Skeletal muscle tissue (tissue), 4 donors: ENCODE measurements around the gene FAM9A. TPM values are rescaled to one million over a fixed set of nuclear protein-coding genes. Genes with fewer than 3 reads are reported as not detected.

Source experiments
- H3K27ac ChIP-seq: one replicate; pipeline ENCODE4 v1.7.0; 2013; ENCODE audit warnings: mild to moderate bottlenecking, low read depth, low read length, inconsistent platforms
- H3K27me3 ChIP-seq, 3 donors: one replicate each; pipeline ENCODE4 v1.7.0; 2013; ENCODE audit warnings: low read length in 3 of 3; ENCODE audit not compliant: control insufficient read depth in 3 of 3, insufficient read depth in 3 of 3
- H3K36me3 ChIP-seq, 3 donors: one replicate each; pipeline ENCODE4 v1.7.0; 2013; ENCODE audit warnings: low read length in 3 of 3; ENCODE audit not compliant: control insufficient read depth in 3 of 3, insufficient read depth in 3 of 3
- H3K4me1 ChIP-seq, 3 donors: one replicate each; pipeline ENCODE4 v1.7.0; 2013; ENCODE audit warnings: low read length in 3 of 3, mild to moderate bottlenecking in 3 of 3; ENCODE audit not compliant: control insufficient read depth in 3 of 3, insufficient read depth in 3 of 3
- H3K4me3 ChIP-seq, 3 donors: one replicate each; pipeline ENCODE4 v1.7.0; 2013; ENCODE audit warnings: low read length in 3 of 3
- H3K9ac ChIP-seq, 3 donors: one replicate each; pipeline ENCODE4 v1.7.0; 2013; ENCODE audit warnings: low read length in 3 of 3, mild to moderate bottlenecking in 3 of 3, moderate library complexity in 2 of 3, low read depth in 1 of 3
- H3K9me3 ChIP-seq, 3 donors: one replicate each; pipeline ENCODE4 v1.7.0; 2013; ENCODE audit warnings: low read length in 3 of 3; ENCODE audit not compliant: control insufficient read depth in 3 of 3
- total RNA-seq: library from RNA; depleted of rRNA; stranded (reverse); fragments of >200 nt; gene quantifications from one replicate; pipeline ENCODE4 v1.2.3, GENCODE V29; 2014
- donor health status: Osteomylitis.

The FAM9A gene
- total RNA-seq, 1 donor from 2014 or later: not detected

DNA sequence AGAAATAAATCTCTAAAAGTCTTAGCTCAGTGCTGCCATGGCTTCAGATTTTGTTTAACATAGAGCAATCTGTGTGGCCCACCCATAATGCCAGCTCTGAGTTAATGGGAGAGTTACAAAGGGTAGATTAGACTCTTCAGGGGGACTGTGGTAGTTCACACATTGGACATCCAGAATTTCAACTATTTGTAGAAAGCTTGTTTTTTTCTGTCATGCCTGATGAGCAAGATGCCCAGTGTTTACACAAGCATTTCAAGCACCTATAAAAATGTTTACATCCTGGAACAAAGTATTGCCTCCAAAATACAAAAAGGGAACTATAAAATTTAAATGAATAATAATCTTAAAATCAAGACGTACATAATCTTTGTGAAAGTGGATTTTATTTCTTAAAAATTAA is 43.0 kb upstream of the FAM9A start:
- peaks cover 0 to 5% (median 2%) of the 10 kb centered on the region in 3 donors for H3K27me3 ChIP-seq
- H3K4me1 ChIP-seq: no peaks in the 10 kb centered on the region
- H3K27ac ChIP-seq: no peak overlapping the region
- H3K9ac ChIP-seq: no peak overlapping the region
- H3K9me3 ChIP-seq: no peaks in the 10 kb centered on the region
- no peak overlapping the region for H3K4me3 ChIP-seq
- H3K36me3 ChIP-seq: no peaks in the 10 kb centered on the region

GRCh38 chrX:8841911-8842310 is 40.7 kb upstream of the FAM9A start:
- Histone ChIP-seq H3K9ac (no peak overlapping the region), H3K4me1 (no peaks in the 10 kb centered on the region), H3K4me3 (no peak overlapping the region), H3K27ac (no peak overlapping the region), H3K36me3 (no peaks in the 10 kb centered on the region), H3K9me3 (no peaks in the 10 kb centered on the region), H3K27me3 (peaks cover 0 to 5% (median 4%) of the 10 kb centered on the region in 3 donors)

DNA sequence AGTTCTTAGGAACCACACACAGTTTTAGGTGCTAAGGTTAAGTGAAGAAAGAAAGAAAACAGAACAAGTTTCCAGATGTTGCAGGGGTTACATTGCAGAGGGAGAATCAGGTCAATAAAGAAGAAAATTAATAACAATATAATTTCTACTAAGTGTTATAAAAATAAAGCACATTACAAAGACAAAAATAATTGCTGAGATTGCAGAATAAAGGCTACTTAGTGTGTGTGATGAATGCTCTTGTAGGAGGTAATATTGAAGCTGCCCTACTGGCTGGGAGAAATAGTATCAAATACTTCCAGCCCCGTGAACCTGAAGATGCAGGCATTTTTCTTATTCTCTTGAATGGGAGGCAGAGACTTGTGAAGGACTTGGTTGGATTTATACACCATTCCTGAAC is 33.2 kb upstream of the FAM9A start:
- Histone ChIP-seq H3K9ac (no peak overlapping the region), H3K9me3 (no peaks in the 10 kb centered on the region), H3K27ac (no peak overlapping the region), H3K4me3 (no peak overlapping the region), H3K36me3 (no peaks in the 10 kb centered on the region), H3K4me1 (no peaks in the 10 kb centered on the region), H3K27me3 (peaks cover 0 to 2% (median 0%) of the 10 kb centered on the region in 3 donors)

- Histone ChIP-seq H3K4me3 (no peak overlapping the region), H3K9ac (no peak overlapping the region), H3K4me1 (no peaks in the 10 kb centered on the region), H3K27me3 (peaks cover 0 to under 1% (median 0%) of the 10 kb centered on the region in 3 donors), H3K27ac (no peak overlapping the region), H3K9me3 (no peaks in the 10 kb centered on the region), H3K36me3 (no peaks in the 10 kb centered on the region)
Observed at GRCh38 chrX:8832582-8833378, 31.6 kb upstream of the FAM9A start.

DNA sequence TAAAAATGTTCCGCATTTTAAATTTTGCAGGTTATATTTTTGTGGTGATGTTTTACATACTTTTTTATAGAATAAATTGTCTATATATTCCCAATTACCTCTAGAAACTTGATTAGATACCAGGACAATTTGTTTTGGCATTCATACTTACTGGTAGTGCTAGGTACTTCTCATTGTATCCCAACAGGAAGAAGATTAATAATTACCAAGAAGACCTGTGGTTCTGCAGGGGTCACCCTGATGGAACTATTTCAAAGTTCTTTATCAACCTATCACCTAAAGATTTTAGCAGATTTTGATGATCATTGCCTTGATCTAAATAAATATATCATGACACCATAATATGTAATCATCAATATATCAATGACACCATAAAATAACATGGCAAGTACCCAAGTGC is 22.5 kb upstream of the FAM9A start:
- no peak overlapping the region for H3K4me3 ChIP-seq
- H3K27me3 ChIP-seq: peaks cover 0 to 5% (median 0%) of the 10 kb centered on the region in 3 donors
- H3K9me3 ChIP-seq: no peaks in the 10 kb centered on the region
- no peaks in the 10 kb centered on the region for H3K4me1 ChIP-seq
- no peak overlapping the region for H3K9ac ChIP-seq
- H3K36me3 ChIP-seq: no peaks in the 10 kb centered on the region
- H3K27ac ChIP-seq: no peak overlapping the region

DNA sequence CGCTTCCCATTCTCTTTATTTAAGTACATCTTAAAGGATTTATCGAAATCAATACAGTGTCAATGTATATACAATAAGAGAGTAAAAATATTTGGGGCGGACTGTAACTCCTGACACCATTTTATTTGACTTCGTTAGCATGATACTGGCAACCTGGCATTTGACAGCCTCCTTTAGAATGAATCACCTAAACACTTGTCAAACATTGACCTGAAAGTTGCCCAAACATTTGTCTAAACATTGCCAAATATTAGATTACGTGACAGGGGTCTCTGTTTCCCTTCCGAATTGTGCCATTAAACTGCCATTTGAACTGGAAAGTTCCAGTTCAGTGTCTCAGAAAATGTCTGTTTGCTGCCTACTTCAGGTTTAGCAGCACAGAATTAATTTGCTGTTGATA is 20.8 kb upstream of the FAM9A start:
- H3K4me1 ChIP-seq: no peaks in the 10 kb centered on the region
- H3K27ac ChIP-seq: no peak overlapping the region
- no peaks in the 10 kb centered on the region for H3K36me3 ChIP-seq
- H3K9ac ChIP-seq: no peak overlapping the region
- no peaks in the 10 kb centered on the region for H3K9me3 ChIP-seq
- H3K4me3 ChIP-seq: no peak overlapping the region
- H3K27me3 ChIP-seq: peaks cover 0 to 5% (median 0%) of the 10 kb centered on the region in 3 donors

DNA sequence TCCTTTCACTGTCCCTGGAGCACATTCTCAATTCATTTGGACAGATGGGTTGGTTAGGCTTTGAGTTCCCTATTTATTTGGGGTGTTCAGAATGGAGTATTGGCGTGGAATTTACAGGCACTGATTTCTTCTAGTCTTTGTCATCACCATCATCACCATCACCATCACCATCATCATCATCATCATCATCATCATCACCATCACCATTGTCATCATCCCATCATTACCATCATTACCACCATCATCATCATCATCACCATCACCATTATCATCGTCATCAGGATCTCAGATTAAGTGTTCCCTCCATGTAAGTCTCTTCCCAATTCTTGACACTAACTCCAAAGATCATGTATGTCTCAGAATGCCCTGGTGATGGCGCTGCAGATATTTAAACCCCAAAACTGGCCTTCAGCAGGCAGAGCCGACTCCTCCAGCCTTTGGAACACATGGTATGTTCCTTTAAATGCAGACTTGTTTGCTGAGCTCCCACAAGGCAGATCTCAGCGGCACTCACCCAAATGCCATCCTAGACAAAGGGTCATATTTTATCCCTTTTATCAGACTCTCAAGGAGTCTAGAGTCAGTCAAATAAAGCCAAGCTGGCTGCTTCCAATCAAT is 19.8 kb upstream of the FAM9A start:
- no peak overlapping the region for H3K9ac ChIP-seq
- peaks cover 0 to 5% (median 0%) of the 10 kb centered on the region in 3 donors for H3K27me3 ChIP-seq
- H3K27ac ChIP-seq: no peak overlapping the region
- H3K36me3 ChIP-seq: no peaks in the 10 kb centered on the region
- no peaks in the 10 kb centered on the region for H3K9me3 ChIP-seq
- no peaks in the 10 kb centered on the region for H3K4me1 ChIP-seq
- no peak overlapping the region for H3K4me3 ChIP-seq

DNA sequence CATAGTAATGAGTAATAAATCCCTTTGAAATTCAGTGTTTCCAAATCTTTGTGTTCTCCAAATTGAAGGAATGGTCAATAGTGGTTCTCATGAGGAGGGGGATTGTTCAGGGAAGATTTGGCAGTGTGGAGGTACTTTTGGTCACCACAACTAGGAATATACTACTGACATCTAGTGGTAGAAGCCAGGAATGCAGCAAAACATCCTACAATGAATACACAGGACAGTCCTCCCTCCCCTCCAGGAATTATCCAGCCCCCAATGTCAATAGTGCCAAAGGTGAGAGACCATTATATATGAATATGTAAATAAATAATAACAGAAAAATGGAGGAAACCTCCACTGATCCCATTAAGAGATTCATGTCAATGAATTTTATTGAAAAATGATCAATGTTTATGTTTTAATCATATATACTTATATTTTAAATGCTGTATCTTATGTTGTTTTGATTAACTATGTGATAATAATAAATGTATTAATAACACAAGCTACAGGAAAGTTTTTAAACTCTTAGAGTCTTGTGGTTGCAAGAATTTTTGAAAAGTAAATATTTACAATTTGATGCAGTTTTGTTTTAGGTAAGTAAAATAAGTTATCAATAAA is 14.4 kb upstream of the FAM9A start:
- no peak overlapping the region for H3K4me3 ChIP-seq
- H3K9me3 ChIP-seq: no peaks in the 10 kb centered on the region

GRCh38 chrX:8813036-8813435 is 11.9 kb upstream of the FAM9A start:
- no peaks in the 10 kb centered on the region for H3K4me1 ChIP-seq
- no peaks in the 10 kb centered on the region for H3K27me3 ChIP-seq
- H3K27ac ChIP-seq: no peak overlapping the region
- no peaks in the 10 kb centered on the region for H3K36me3 ChIP-seq
- no peak overlapping the region for H3K9ac ChIP-seq
- no peak overlapping the region for H3K4me3 ChIP-seq
- H3K9me3 ChIP-seq: no peaks in the 10 kb centered on the region

More for the DNA sequence above, 14.4 kb upstream of the FAM9A start:
- no peaks in the 10 kb centered on the region for H3K36me3 ChIP-seq
- H3K27ac ChIP-seq: no peak overlapping the region
- H3K9ac ChIP-seq: no peak overlapping the region
- H3K4me1 ChIP-seq: no peaks in the 10 kb centered on the region
- H3K27me3 ChIP-seq: no peaks in the 10 kb centered on the region

GRCh38 chrX:8811611-8812010 is 10.4 kb upstream of the FAM9A start:
- Histone ChIP-seq H3K9ac (no peak overlapping the region), H3K36me3 (no peaks in the 10 kb centered on the region), H3K27me3 (no peaks in the 10 kb centered on the region), H3K4me1 (no peaks in the 10 kb centered on the region), H3K27ac (no peak overlapping the region), H3K4me3 (no peak overlapping the region), H3K9me3 (no peaks in the 10 kb centered on the region)
